Endometrium (tissue), 2 donors: ENCODE measurements around the gene PRR20G.
"Not testable (repeated sequence)": the region's sequence is repeated elsewhere in the genome, so short reads cannot be mapped to it uniquely, and the experiment has no call there.

Experiments
- FAIRE-seq: peaks from 2 replicates; lab custom pipeline; 2012; peaks lifted over from hg19 to GRCh38; lab: Jason Lieb, UNC
- donor health status: control.
- donor health status: control.

The PRR20G gene

GRCh38 chr3:127296959-127297358, 9.1 kb upstream of the PRR20G start:
- FAIRE-seq, result no peak

GRCh38 chr3:127296166-127296565, 8.3 kb upstream of the PRR20G start:
- no peak for FAIRE-seq

DNA sequence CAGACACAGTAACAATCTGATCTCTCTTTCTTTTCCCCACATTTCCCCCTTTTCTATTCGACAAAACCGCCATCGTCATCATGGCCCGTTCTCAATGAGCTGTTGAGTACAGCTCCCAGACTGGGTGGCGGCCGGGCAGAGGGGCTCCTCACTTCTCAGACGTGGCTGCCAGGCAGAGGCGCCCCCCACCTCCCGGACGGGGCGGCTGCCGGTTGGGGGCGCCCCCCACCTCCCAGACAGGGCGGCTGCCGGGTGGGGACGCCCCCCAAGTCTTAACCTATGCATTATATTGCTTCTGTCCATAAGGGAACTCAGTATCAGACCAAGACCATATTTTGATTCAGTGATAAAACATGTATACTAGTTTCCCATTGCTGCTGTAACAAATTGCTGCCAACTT, 5.8 kb upstream of the PRR20G start:
- FAIRE-seq, result not testable (repeated sequence)

GRCh38 chr3:127291611-127292010, 3.8 kb upstream of the PRR20G start:
- FAIRE-seq, result no peak

GRCh38 chr3:127291114-127291513, 3.3 kb upstream of the PRR20G start:
- FAIRE-seq, result no peak

DNA sequence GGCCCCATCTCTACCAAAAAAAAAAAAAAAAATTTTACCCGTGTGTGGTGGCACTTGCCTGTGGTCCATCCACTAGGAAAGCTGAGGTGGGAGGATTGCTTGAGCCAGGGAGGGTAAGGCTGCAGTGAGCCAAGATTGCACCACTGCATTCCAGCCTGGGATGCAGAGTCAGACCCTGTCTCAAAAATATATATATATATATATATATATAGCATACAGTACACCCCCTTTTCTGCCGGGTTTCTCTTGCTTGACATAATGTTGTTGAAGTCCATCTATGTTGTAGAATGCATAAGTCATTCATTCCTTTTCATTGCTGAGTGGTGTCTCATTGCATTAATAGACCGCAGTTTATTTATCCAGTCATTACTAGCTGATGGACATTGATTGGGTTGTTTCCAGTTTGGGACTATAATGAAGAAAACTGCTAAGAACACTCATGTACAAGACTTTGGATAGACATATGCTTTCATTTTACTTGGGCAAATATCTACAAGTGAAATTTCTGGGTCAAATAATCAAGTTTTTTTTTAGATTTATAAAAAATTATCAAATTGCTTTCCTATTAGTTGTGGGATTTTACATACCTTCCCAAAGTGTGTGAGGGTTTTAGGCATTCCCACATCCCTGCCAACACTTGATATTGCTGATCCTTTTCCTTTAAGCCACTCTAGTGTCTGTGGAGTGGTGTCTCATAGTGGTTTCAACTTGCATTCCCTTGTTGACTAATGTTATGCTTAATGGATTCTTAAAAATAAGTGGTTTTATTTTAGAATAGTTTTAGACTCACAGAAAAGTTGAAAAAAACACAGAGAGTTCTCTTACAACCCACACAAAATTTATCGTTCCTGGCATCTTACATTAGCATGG, 2.1 kb upstream of the PRR20G start:
- FAIRE-seq, result no peak

DNA sequence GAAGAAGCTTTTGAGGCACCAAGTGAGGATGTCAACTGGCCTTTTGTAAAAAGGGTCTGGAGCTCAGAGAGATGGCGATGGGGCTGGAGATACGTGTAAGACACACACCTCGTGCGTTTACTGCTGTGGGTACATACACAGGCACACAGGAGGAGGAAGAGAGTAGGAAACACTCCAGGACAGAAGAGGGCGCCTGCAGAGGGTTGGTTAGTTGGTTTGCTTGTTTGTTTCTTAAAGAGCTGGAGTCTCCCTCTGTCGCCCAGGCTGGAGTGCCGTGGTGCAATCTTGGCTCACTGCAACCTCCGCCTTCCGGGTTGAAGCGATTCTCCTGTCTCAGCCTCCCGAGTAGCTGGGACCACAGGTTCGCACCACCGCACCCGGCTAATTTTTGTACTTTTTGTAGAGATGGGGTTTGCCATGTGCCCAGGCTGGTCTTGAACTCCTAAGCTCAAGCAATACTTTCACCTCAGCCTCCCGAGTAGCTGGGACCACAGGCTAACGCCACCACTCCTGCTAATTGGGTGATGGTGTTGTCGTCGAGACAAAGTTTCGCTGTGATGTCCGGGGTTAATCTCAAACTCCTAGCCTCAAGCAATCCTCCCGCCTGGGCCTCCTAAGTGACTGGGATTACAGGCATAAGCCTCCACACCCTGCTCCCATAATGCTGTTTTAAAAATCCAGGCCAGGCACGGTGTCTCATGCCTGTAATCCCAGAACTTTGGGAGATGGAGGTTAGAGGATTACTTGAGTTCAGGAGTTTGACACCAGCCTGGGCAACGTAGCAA, 1.3 kb upstream of the PRR20G start:
- no peak for FAIRE-seq

- no peak for FAIRE-seq
Observed at GRCh38 chr3:127288343-127288742, 497 bp upstream of the PRR20G start.

DNA sequence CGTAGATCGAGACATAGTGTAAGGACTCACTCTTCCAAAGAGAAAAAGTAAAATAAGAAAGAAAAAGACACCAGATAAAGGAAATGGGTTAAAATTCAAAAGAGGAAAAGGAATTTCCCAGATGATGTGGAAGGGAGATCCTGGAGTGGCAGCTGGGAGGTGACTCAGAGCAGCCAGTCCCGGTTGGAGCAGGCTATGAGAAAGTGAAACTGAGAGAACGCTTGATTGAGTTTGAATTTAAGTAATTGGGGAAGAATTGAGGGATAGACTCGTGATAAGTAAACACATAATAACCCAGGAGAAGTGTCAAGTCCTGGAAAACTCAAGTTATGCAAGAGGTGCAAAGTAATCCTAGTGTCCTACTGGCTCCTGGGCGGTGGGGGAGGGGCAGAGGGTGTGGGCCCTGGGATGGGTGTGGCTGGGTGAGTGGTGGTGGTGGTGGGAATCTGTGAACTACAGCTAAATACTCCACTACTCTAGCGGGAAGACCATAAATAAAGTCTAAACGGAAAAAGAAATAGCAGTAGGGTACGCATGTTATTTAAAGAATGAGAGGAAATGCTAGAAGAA, 1.2 kb downstream of the PRR20G start:
- no peak for FAIRE-seq

DNA sequence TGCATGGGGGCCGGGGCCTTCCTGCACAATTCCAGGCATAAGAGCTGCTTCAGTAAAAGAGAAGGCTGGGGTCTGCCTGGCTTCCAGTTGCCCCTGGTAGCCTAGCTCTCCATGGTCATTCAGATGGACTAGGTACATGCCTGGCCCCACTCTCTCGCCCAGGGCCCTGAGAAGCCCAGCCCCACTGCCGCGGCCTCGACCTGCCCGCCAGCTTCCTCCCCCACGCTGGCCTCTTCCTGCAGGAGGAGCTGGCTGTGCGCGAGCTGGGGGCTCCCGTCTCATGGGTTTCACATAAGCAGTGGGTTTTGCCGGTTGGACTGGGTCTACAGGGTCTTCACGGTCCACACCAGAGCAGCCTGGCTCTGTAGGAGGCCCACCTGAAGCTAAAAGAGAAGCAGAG, 3.6 kb downstream of the PRR20G start:
- no peak for FAIRE-seq

- no peak for FAIRE-seq
Observed at GRCh38 chr3:127277561-127277960, 10.3 kb downstream of the PRR20G start.

DNA sequence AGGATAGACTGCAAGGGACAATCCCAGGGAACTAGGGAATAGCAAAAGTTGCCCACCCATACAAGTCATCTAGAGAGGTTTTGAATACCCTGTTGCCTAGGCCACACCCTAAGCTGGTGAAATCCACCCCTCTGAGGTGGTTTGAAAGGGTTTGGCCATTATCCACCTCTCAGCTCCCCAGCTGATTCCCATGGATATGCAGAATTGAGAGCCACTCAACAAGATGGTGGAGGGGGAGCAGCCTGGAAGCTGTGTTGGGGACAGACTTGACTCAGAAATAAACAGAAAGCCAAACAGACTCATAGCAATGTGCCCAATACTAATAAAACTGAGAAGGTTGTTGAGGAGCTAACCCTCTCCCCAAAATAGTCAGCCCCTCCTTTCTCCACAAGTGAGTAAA, 10.9 kb downstream of the PRR20G start:
- FAIRE-seq, result no peak

DNA sequence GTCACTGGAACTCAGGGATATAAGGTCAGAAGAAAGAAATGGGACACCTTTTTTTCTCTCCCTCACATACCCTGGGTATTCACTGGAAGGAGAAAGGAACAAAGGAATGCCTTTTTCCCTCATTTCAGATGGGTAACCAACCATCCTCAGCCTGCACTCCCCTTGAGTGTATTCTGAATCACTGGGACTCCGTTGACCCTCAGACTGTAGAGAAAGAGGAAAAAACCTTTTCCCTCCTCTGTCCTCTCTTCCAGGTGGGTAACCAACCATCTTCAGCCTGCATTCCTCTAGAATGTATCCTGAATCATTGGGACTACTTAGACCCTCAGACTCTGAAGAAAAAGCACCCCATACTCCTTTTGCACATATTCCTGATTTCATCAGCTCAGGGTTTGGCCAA, 11.4 kb downstream of the PRR20G start:
- no peak for FAIRE-seq

GRCh38 chr3:127275287-127275781, 12.5 kb downstream of the PRR20G start:
- FAIRE-seq, result no peak

DNA sequence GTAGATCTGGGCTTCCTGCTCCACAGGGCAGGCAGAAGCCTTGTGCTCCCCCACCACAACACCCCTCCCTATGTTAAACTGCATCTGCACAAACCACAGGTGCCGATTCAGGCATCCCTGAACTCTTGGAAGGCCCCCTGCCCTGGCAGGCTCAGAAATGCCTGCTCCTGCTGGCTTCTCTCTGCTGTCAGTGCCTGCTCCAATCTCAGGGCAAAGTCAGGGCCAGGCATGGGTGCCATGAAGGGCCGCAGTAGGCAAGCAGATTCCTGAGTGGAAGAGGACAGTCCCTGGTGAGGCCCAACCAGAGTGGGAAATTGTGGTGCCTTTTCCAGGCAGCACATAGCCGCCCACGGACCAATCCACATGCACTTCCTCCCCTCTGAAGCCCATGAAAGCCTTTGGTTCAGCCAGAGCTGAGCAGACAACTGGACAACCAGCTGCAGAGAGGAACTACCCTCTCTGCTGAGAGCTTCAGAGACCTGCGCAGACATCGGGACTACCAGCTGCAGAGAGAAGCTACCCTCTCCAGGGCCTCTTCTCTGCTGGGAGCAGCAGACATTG, 13.6 kb downstream of the PRR20G start:
- FAIRE-seq, result no peak

- no peak for FAIRE-seq
Observed at GRCh38 chr3:127273206-127273605, 14.6 kb downstream of the PRR20G start.

GRCh38 chr3:127266186-127266585, 21.7 kb downstream of the PRR20G start:
- no peak for FAIRE-seq

- no peak for FAIRE-seq
Observed at GRCh38 chr3:127265581-127265981, 22.3 kb downstream of the PRR20G start.

GRCh38 chr3:127264794-127265514, 22.9 kb downstream of the PRR20G start:
- no peak for FAIRE-seq

GRCh38 chr3:127264292-127264691, 23.6 kb downstream of the PRR20G start:
- FAIRE-seq, result no peak

- FAIRE-seq, result no peak
Observed at GRCh38 chr3:127263586-127264231, 24.1 kb downstream of the PRR20G start.
